ENCODE data around the gene DMD. TPM values are rescaled to one million over a fixed set of nuclear protein-coding genes. Genes with fewer than 3 reads are reported as not detected.

Gene DMD
- total and polyA plus RNA-seq, 4 donors = 19.9 to 260 (median 111) TPM

DNA sequence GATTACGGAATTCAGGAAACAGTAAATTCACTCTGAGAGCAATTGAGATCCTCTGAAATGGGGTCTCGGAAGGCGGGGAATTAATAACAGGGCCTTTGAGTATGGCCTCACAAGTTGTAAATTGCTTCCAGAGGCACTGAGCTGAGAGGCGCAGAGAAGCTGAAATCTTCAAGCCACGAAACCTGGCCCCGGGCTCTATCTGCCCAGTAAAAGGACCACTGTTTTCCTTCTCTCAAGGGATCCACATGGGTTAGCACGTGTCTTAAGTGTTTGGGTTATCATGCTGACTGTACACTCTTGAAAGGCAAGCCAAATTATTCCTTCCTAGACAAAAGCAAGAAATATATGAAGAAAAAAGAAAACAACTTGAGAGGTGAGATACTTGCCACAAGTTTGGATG is 1126.6 kb downstream of the DMD start:
- Histone ChIP-seq H3K4me3 (ENCODE audit: low read length in 2 of 2) (no peak overlapping the region), H3K36me3 (ENCODE audit: control insufficient read depth in 1 of 2, insufficient read depth in 2 of 2, low read length in 1 of 2) (no peaks in the 10 kb centered on the region), H3K27me3 (ENCODE audit: control insufficient read depth in 1 of 2, insufficient read depth in 2 of 2, low read length in 1 of 2) (no peaks in the 10 kb centered on the region), H3K4me1 (ENCODE audit: control insufficient read depth in 1 of 2, insufficient read depth in 2 of 2, low read length in 2 of 2) (no peaks in the 10 kb centered on the region), H3K9me3 (ENCODE audit: control insufficient read depth, low read length) (no peaks in the 10 kb centered on the region), H3K27ac (ENCODE audit: low read depth in 1 of 2, low read length in 2 of 2) (no peak overlapping the region)
- DNase-seq = no peak
- no peak for ATAC-seq (ENCODE audit: low FRiP score)
- intact Hi-C loops (cut with DNase I) = no loop called here
- WGBS, 2 donors = 79 to 89% methylated on average over 7 of the region's 7 CpGs

GRCh38 chrX:32048285-32048684 is 1163.1 kb downstream of the DMD start:
- DNase-seq = no peak
- no peak overlapping the region for H3K4me3 ChIP-seq (ENCODE audit: low read length in 2 of 2)
- H3K27me3 ChIP-seq (ENCODE audit: control insufficient read depth in 1 of 2, insufficient read depth in 2 of 2, low read length in 1 of 2) = no peaks in the 10 kb centered on the region
- no peaks in the 10 kb centered on the region for H3K9me3 ChIP-seq (ENCODE audit: control insufficient read depth, low read length)
- ATAC-seq (ENCODE audit: low FRiP score) = no peak
- H3K36me3 ChIP-seq (ENCODE audit: control insufficient read depth in 1 of 2, insufficient read depth in 2 of 2, low read length in 1 of 2) = no peaks in the 10 kb centered on the region
- no peak overlapping the region for H3K27ac ChIP-seq (ENCODE audit: low read depth in 1 of 2, low read length in 2 of 2)
- no peaks in the 10 kb centered on the region for H3K4me1 ChIP-seq (ENCODE audit: control insufficient read depth in 1 of 2, insufficient read depth in 2 of 2, low read length in 2 of 2)
- intact Hi-C loops (cut with DNase I) = no loop called here
- 60 to 64% methylated on average over 3 of the region's 3 CpGs for WGBS, 2 donors

DNA sequence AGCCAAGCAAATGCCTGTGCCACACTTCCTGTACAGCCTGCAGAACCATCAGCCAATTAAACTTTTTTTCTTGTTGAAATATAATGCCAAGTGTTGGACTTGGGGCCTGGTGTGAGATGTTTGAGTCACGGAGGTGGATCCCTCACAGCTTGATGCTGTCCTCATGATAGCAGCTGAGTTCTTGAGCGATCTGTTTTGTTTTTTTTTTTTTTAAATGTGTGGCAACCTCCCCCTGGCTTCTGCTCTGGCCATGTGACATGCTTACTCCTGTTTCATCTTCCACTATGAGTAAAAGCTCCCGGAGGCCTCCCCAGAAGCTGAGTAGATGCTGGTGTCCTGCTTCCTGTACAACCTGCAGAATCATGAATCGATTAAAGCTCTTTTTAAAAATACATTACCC is 1166.2 kb downstream of the DMD start:
- Histone ChIP-seq H3K4me1 (ENCODE audit: control insufficient read depth in 1 of 2, insufficient read depth in 2 of 2, low read length in 2 of 2) (no peaks in the 10 kb centered on the region), H3K4me3 (ENCODE audit: low read length in 2 of 2) (no peak overlapping the region), H3K9me3 (ENCODE audit: control insufficient read depth, low read length) (no peaks in the 10 kb centered on the region), H3K36me3 (ENCODE audit: control insufficient read depth in 1 of 2, insufficient read depth in 2 of 2, low read length in 1 of 2) (no peaks in the 10 kb centered on the region), H3K27me3 (ENCODE audit: control insufficient read depth in 1 of 2, insufficient read depth in 2 of 2, low read length in 1 of 2) (no peaks in the 10 kb centered on the region), H3K27ac (ENCODE audit: low read depth in 1 of 2, low read length in 2 of 2) (no peak overlapping the region)
- DNase-seq = no peak
- no peak for ATAC-seq (ENCODE audit: low FRiP score)
- intact Hi-C loops (cut with DNase I) = no loop called here
- WGBS, 2 donors = 83 to 93% methylated on average over 4 of the region's 4 CpGs

- ATAC-seq (ENCODE audit: low FRiP score) (no peak), DNase-seq (no peak)
- Histone ChIP-seq H3K36me3 (ENCODE audit: control insufficient read depth in 1 of 2, insufficient read depth in 2 of 2, low read length in 1 of 2) (no peaks in the 10 kb centered on the region), H3K27me3 (ENCODE audit: control insufficient read depth in 1 of 2, insufficient read depth in 2 of 2, low read length in 1 of 2) (no peaks in the 10 kb centered on the region), H3K4me3 (ENCODE audit: low read length in 2 of 2) (no peak overlapping the region), H3K27ac (ENCODE audit: low read depth in 1 of 2, low read length in 2 of 2) (no peak overlapping the region), H3K9me3 (ENCODE audit: control insufficient read depth, low read length) (no peaks in the 10 kb centered on the region), H3K4me1 (ENCODE audit: control insufficient read depth in 1 of 2, insufficient read depth in 2 of 2, low read length in 2 of 2) (no peaks in the 10 kb centered on the region)
- intact Hi-C loops (cut with DNase I) = no loop called here
- WGBS, 2 donors = 73 to 83% methylated on average over 4 of the region's 4 CpGs
Observed at GRCh38 chrX:32041181-32041580, 1170.2 kb downstream of the DMD start.

- intact Hi-C loops (cut with DNase I) = no loop called here
- ATAC-seq (ENCODE audit: low FRiP score) (no peak), DNase-seq (no peak)
- no peaks in the 10 kb centered on the region for H3K36me3 ChIP-seq (ENCODE audit: control insufficient read depth in 1 of 2, insufficient read depth in 2 of 2, low read length in 1 of 2)
- H3K9me3 ChIP-seq (ENCODE audit: control insufficient read depth, low read length) = no peaks in the 10 kb centered on the region
- H3K4me3 ChIP-seq (ENCODE audit: low read length in 2 of 2) = no peak overlapping the region
- no peaks in the 10 kb centered on the region for H3K4me1 ChIP-seq (ENCODE audit: control insufficient read depth in 1 of 2, insufficient read depth in 2 of 2, low read length in 2 of 2)
- 55 to 92% methylated on average over 3 of the region's 3 CpGs for WGBS, 2 donors
- H3K27ac ChIP-seq (ENCODE audit: low read depth in 1 of 2, low read length in 2 of 2) = no peak overlapping the region
- H3K27me3 ChIP-seq (ENCODE audit: control insufficient read depth in 1 of 2, insufficient read depth in 2 of 2, low read length in 1 of 2) = no peaks in the 10 kb centered on the region
Observed at GRCh38 chrX:32026772-32027171, 1184.6 kb downstream of the DMD start.

- ATAC-seq (ENCODE audit: low FRiP score) = no peak
- WGBS, 2 donors = 81 to 92% methylated on average over 9 of the region's 9 CpGs
- no peaks in the 10 kb centered on the region for H3K27me3 ChIP-seq (ENCODE audit: control insufficient read depth in 1 of 2, insufficient read depth in 2 of 2, low read length in 1 of 2)
- intact Hi-C loops (cut with DNase I) = no loop called here
- H3K9me3 ChIP-seq (ENCODE audit: control insufficient read depth, low read length) = no peaks in the 10 kb centered on the region
- no peaks in the 10 kb centered on the region for H3K4me1 ChIP-seq (ENCODE audit: control insufficient read depth in 1 of 2, insufficient read depth in 2 of 2, low read length in 2 of 2)
- H3K27ac ChIP-seq (ENCODE audit: low read depth in 1 of 2, low read length in 2 of 2) = no peak overlapping the region
- H3K4me3 ChIP-seq (ENCODE audit: low read length in 2 of 2) = no peak overlapping the region
- no peaks in the 10 kb centered on the region for H3K36me3 ChIP-seq (ENCODE audit: control insufficient read depth in 1 of 2, insufficient read depth in 2 of 2, low read length in 1 of 2)
- no peak for DNase-seq
Observed at GRCh38 chrX:32024072-32024471, 1187.3 kb downstream of the DMD start.

GRCh38 chrX:32016195-32016594 is 1195.2 kb downstream of the DMD start:
- no peaks in the 10 kb centered on the region for H3K36me3 ChIP-seq (ENCODE audit: control insufficient read depth in 1 of 2, insufficient read depth in 2 of 2, low read length in 1 of 2)
- no peak for ATAC-seq (ENCODE audit: low FRiP score)
- H3K27ac ChIP-seq (ENCODE audit: low read depth in 1 of 2, low read length in 2 of 2) = no peak overlapping the region
- intact Hi-C loops (cut with DNase I) = no loop called here
- H3K9me3 ChIP-seq (ENCODE audit: control insufficient read depth, low read length) = no peaks in the 10 kb centered on the region
- no peak overlapping the region for H3K4me3 ChIP-seq (ENCODE audit: low read length in 2 of 2)
- H3K4me1 ChIP-seq (ENCODE audit: control insufficient read depth in 1 of 2, insufficient read depth in 2 of 2, low read length in 2 of 2) = no peaks in the 10 kb centered on the region
- no peaks in the 10 kb centered on the region for H3K27me3 ChIP-seq (ENCODE audit: control insufficient read depth in 1 of 2, insufficient read depth in 2 of 2, low read length in 1 of 2)
- DNase-seq = no peak
- 85 to 97% methylated on average over 6 of the region's 6 CpGs for whole genome bisulfite sequencing, 2 donors

- intact Hi-C loops (cut with DNase I) = no loop called here
- no peaks in the 10 kb centered on the region for H3K4me1 ChIP-seq (ENCODE audit: control insufficient read depth in 1 of 2, insufficient read depth in 2 of 2, low read length in 2 of 2)
- ATAC-seq (ENCODE audit: low FRiP score) = no peak
Observed at GRCh38 chrX:32010948-32011347, 1200.4 kb downstream of the DMD start.

GRCh38 chrX:32010212-32010611 is 1201.1 kb downstream of the DMD start:
- Histone ChIP-seq H3K4me3 (ENCODE audit: low read length in 2 of 2) (no peak overlapping the region), H3K27ac (ENCODE audit: low read depth in 1 of 2, low read length in 2 of 2) (no peak overlapping the region), H3K27me3 (ENCODE audit: control insufficient read depth in 1 of 2, insufficient read depth in 2 of 2, low read length in 1 of 2) (no peaks in the 10 kb centered on the region), H3K4me1 (ENCODE audit: control insufficient read depth in 1 of 2, insufficient read depth in 2 of 2, low read length in 2 of 2) (no peaks in the 10 kb centered on the region), H3K9me3 (ENCODE audit: control insufficient read depth, low read length) (no peaks in the 10 kb centered on the region), H3K36me3 (ENCODE audit: control insufficient read depth in 1 of 2, insufficient read depth in 2 of 2, low read length in 1 of 2) (no peaks in the 10 kb centered on the region)
- DNase-seq = no peak
- no peak for ATAC-seq (ENCODE audit: low FRiP score)
- intact Hi-C loops (cut with DNase I) = no loop called here
- WGBS, 2 donors = 52 to 65% methylated on average over 4 of the region's 4 CpGs

More at GRCh38 chrX:32010948-32011347, 1200.4 kb downstream of the DMD start:
- DNase-seq = no peak
- H3K9me3 ChIP-seq (ENCODE audit: control insufficient read depth, low read length) = no peaks in the 10 kb centered on the region
- no peaks in the 10 kb centered on the region for H3K36me3 ChIP-seq (ENCODE audit: control insufficient read depth in 1 of 2, insufficient read depth in 2 of 2, low read length in 1 of 2)
- no peaks in the 10 kb centered on the region for H3K27me3 ChIP-seq (ENCODE audit: control insufficient read depth in 1 of 2, insufficient read depth in 2 of 2, low read length in 1 of 2)
- 78 to 96% methylated on average over 5 of the region's 5 CpGs for WGBS, 2 donors
- H3K4me3 ChIP-seq (ENCODE audit: low read length in 2 of 2) = no peak overlapping the region
- no peak overlapping the region for H3K27ac ChIP-seq (ENCODE audit: low read depth in 1 of 2, low read length in 2 of 2)

All from aorta (tissue), 5 donors.